Measurements from ENCODE around the gene DOCK6. TPM values are rescaled to one million over a fixed set of nuclear protein-coding genes. Genes with fewer than 3 reads are reported as not detected.

Gene DOCK6
- total RNA-seq, 1 experiment from 2014 or later = 82.4 TPM

GRCh38 chr19:11225172-11225571, 37.2 kb downstream of the DOCK6 start:
- no peak overlapping the region for H3K4me2 ChIP-seq (ENCODE audit: low read length)
- BruUV-seq (replicated peaks) = no TSS peak
- H3K9ac ChIP-seq (ENCODE audit: low read length) = no peak overlapping the region
- H3K9me3 ChIP-seq (ENCODE audit: control insufficient read depth in 1 of 2, insufficient read depth in 1 of 2, low read depth in 1 of 2, low read length in 2 of 2) = peaks cover 6 to 11% of the 10 kb centered on the region in 2 experiments; a peak in 2 of 4 replicates
- peaks cover 4 to 8% of the 10 kb centered on the region in 2 experiments; a peak in 3 of 4 replicates for H3K4me1 ChIP-seq (ENCODE audit: control insufficient read depth in 1 of 2, insufficient read depth in 2 of 2, low read length in 2 of 2)
- H3K36me3 ChIP-seq (ENCODE audit: control insufficient read depth in 1 of 2, insufficient read depth in 2 of 2, low read length in 2 of 2) = peaks cover 6 to 14% of the 10 kb centered on the region in 2 experiments; a peak in 3 of 4 replicates
- no peaks in the 10 kb centered on the region for H3K27me3 ChIP-seq (ENCODE audit: insufficient read depth, low read length)
- TF ChIP-seq ELF1 (IDR thresholded peaks at IDR 0.05; ENCODE audit: borderline replicate concordance, low read depth) (no peak), CEBPB (IDR thresholded peaks at IDR 0.05; ENCODE audit: low read depth) (no peak), FOSL1 (IDR thresholded peaks at IDR 0.05; ENCODE audit: low read depth) (no peak), ZNF274 (IDR thresholded peaks at IDR 0.05; ENCODE audit: low read depth, low read length) (no peak)
- TF ChIP-seq, protein P1, sequence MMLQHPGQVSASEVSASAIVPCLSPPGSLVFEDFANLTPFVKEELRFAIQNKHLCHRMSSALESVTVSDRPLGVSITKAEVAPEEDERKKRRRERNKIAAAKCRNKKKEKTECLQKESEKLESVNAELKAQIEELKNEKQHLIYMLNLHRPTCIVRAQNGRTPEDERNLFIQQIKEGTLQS (IDR thresholded peaks at IDR 0.05) = no peak
- CTCF ChIA-PET = no interaction called here
- no peaks in the 10 kb centered on the region for H3K9me2 ChIP-seq (ENCODE audit: insufficient read depth)
- H2AFZ ChIP-seq (ENCODE audit: low read depth, low read length, poor library complexity, severe bottlenecking) = no peak overlapping the region
- H4K20me1 ChIP-seq (ENCODE audit: insufficient read depth) = no peaks in the 10 kb centered on the region
- no peaks in the 10 kb centered on the region for H3K79me2 ChIP-seq (ENCODE audit: insufficient read depth, low read length)
- RAD21 ChIA-PET (ENCODE audit: low non-redundant PET in 1 of 2, low total read pairs in 2 of 2, uncharacterized antibody in 2 of 2, unreplicated experiment in 2 of 2) = no interaction called here
- ATAC-seq = no peak
- no peak overlapping the region for H3K27ac ChIP-seq (ENCODE audit: low read depth, low read length)
- intact Hi-C loops (cut with micrococcal nuclease) = no loop called here
- POLR2A ChIA-PET = no interaction called here
- no peak for DNase-seq (ENCODE audit: low read depth, low spot score)
- no peak overlapping the region for H3K4me3 ChIP-seq (replicated peaks in 1 of 2; ENCODE audit: low read depth in 1 of 2, low read length in 2 of 2)

- H3K9me3 ChIP-seq (ENCODE audit: control insufficient read depth in 1 of 2, insufficient read depth in 1 of 2, low read depth in 1 of 2, low read length in 2 of 2) = peaks cover 6 to 11% of the 10 kb centered on the region in 2 experiments; a peak in 2 of 4 replicates
- no TSS peak for BruUV-seq (replicated peaks)
- no peak overlapping the region for H3K4me3 ChIP-seq (replicated peaks in 1 of 2; ENCODE audit: low read depth in 1 of 2, low read length in 2 of 2)
- POLR2A ChIA-PET = no interaction called here
- H3K36me3 ChIP-seq (ENCODE audit: control insufficient read depth in 1 of 2, insufficient read depth in 2 of 2, low read length in 2 of 2) = peaks cover 6 to 14% of the 10 kb centered on the region in 2 experiments; a peak in 3 of 4 replicates
- DNase-seq (ENCODE audit: low read depth, low spot score) (no peak), ATAC-seq (no peak)
- no peaks in the 10 kb centered on the region for H3K27me3 ChIP-seq (ENCODE audit: insufficient read depth, low read length)
- H3K9ac ChIP-seq (ENCODE audit: low read length) = no peak overlapping the region
- no peaks in the 10 kb centered on the region for H3K9me2 ChIP-seq (ENCODE audit: insufficient read depth)
- no peak overlapping the region for H3K4me2 ChIP-seq (ENCODE audit: low read length)
- CTCF ChIA-PET = no interaction called here
- intact Hi-C loops (cut with micrococcal nuclease) = no loop called here
- H4K20me1 ChIP-seq (ENCODE audit: insufficient read depth) = no peaks in the 10 kb centered on the region
- no peak overlapping the region for H2AFZ ChIP-seq (ENCODE audit: low read depth, low read length, poor library complexity, severe bottlenecking)
- H3K4me1 ChIP-seq (ENCODE audit: control insufficient read depth in 1 of 2, insufficient read depth in 2 of 2, low read length in 2 of 2) = peaks cover 4 to 8% of the 10 kb centered on the region in 2 experiments; a peak in 3 of 4 replicates
- RAD21 ChIA-PET (ENCODE audit: low non-redundant PET in 1 of 2, low total read pairs in 2 of 2, uncharacterized antibody in 2 of 2, unreplicated experiment in 2 of 2) = no interaction called here
- no peak overlapping the region for H3K27ac ChIP-seq (ENCODE audit: low read depth, low read length)
- H3K79me2 ChIP-seq (ENCODE audit: insufficient read depth, low read length) = no peaks in the 10 kb centered on the region
- TF ChIP-seq RAD21 (IDR thresholded peaks at IDR 0.05; ENCODE audit: low read depth) (no peak), POLR2AphosphoS5 (IDR thresholded peaks at IDR 0.05; ENCODE audit: low read depth, low read length) (no peak), EZH2 (IDR thresholded peaks at IDR 0.05) (no peak), EZH2phosphoT487 (IDR thresholded peaks at IDR 0.05; ENCODE audit: borderline replicate concordance) (no peak), SIN3A (IDR thresholded peaks at IDR 0.05; ENCODE audit: low read depth) (no peak), SRF (IDR thresholded peaks at IDR 0.05; ENCODE audit: low read depth) (no peak), CEBPB (IDR thresholded peaks at IDR 0.05; ENCODE audit: low read depth) (no peak), JUND (IDR thresholded peaks at IDR 0.05) (no peak), MAX (IDR thresholded peaks at IDR 0.05) (no peak), FOSL1 (IDR thresholded peaks at IDR 0.05; ENCODE audit: low read depth) (no peak), CTCF (IDR thresholded peaks at IDR 0.05 in 2 of 3, conservative IDR thresholded peaks at IDR 0.05 in 1 of 3; ENCODE audit: borderline replicate concordance in 1 of 3, insufficient read depth in 1 of 3, low read depth in 2 of 3, low read length in 2 of 3) (no peak), TCF7L2 (IDR thresholded peaks at IDR 0.05; ENCODE audit: borderline replicate concordance, extremely low read depth, insufficient read depth, insufficient read length) (no peak), CBX3 (IDR thresholded peaks at IDR 0.05; ENCODE audit: low read depth) (no peak), EGR1 (IDR thresholded peaks at IDR 0.05; ENCODE audit: low read depth) (no peak), ZNF274 (IDR thresholded peaks at IDR 0.05; ENCODE audit: low read depth, low read length) (no peak)
Measured at GRCh38 chr19:11224429-11224828, 37.9 kb downstream of the DOCK6 start.
